ENCODE results near the gene PRKACA. TPM values are rescaled to one million over a fixed set of nuclear protein-coding genes. Genes with fewer than 3 reads are reported as not detected.

The PRKACA gene
- total and polyA plus RNA-seq, 9 donors: 33.3 to 280 (median 201) TPM

GRCh38 chr19:14145381-14145780 is 27.8 kb upstream of the PRKACA start:
- WGBS, 3 donors: 86 to 91% (median 87%) methylated on average over 6 of the region's 6 CpGs
- H3K27me3 ChIP-seq: no peaks in the 10 kb centered on the region
- DNase-seq: no peak
- H3K36me3 ChIP-seq: no peaks in the 10 kb centered on the region
- no peak overlapping the region for H3K4me3 ChIP-seq
- intact Hi-C loops (cut with DNase I): loop anchor here (5.0 to 10.0 kb wide), 4 partner anchors 202 to 339 kb away; partner anchors contain the start of gene PTGER1 (in 1 of the 4)
- no peaks in the 10 kb centered on the region for H3K4me1 ChIP-seq (ENCODE audit: insufficient read depth)
- no peaks in the 10 kb centered on the region for H3K9me3 ChIP-seq
- H3K27ac ChIP-seq: no peak overlapping the region
- TF ChIP-seq CTCF (IDR thresholded peaks at IDR 0.05) (no peak), EP300 (IDR thresholded peaks at IDR 0.05) (no peak), POLR2A (IDR thresholded peaks at IDR 0.05) (no peak)

- no peak overlapping the region for H3K4me3 ChIP-seq
- H3K27ac ChIP-seq: no peak overlapping the region
- WGBS, 3 donors: 41 to 54% (median 52%) methylated on average over 12 of the region's 12 CpGs
- intact Hi-C loops (cut with DNase I): loop anchor here in 2 of 4 donors (10.0 kb wide), 2 partner anchors 332 to 342 kb away; partner anchors contain the start of gene PTGER1 (in 1 of the 2)
- DNase-seq: no peak
- no peaks in the 10 kb centered on the region for H3K4me1 ChIP-seq (ENCODE audit: insufficient read depth)
- H3K36me3 ChIP-seq: no peaks in the 10 kb centered on the region
- TF ChIP-seq EP300 (IDR thresholded peaks at IDR 0.05) (no peak), POLR2A (IDR thresholded peaks at IDR 0.05) (no peak), CTCF (IDR thresholded peaks at IDR 0.05) (no peak)
- no peaks in the 10 kb centered on the region for H3K27me3 ChIP-seq
- H3K9me3 ChIP-seq: no peaks in the 10 kb centered on the region
Observed at GRCh38 chr19:14142262-14143190, 25.0 kb upstream of the PRKACA start.

GRCh38 chr19:14141041-14141440 is 23.5 kb upstream of the PRKACA start:
- no peak for DNase-seq
- Histone ChIP-seq H3K27ac (no peak overlapping the region), H3K27me3 (no peaks in the 10 kb centered on the region), H3K4me3 (no peak overlapping the region), H3K36me3 (no peaks in the 10 kb centered on the region), H3K9me3 (no peaks in the 10 kb centered on the region), H3K4me1 (ENCODE audit: insufficient read depth) (no peaks in the 10 kb centered on the region)
- intact Hi-C loops (cut with DNase I): loop anchor here in 2 of 4 donors (10.0 kb wide), 2 partner anchors 334 to 344 kb away; partner anchors contain the start of gene PTGER1 (in 1 of the 2)
- TF ChIP-seq EP300 (IDR thresholded peaks at IDR 0.05): no peak
- TF ChIP-seq POLR2A (IDR thresholded peaks at IDR 0.05): no peak
- TF ChIP-seq CTCF (IDR thresholded peaks at IDR 0.05): no peak
- 94 to 98% (median 94%) methylated on average over 8 of the region's 8 CpGs for WGBS, 3 donors

GRCh38 chr19:14139944-14140343 is 22.4 kb upstream of the PRKACA start:
- Histone ChIP-seq H3K27me3 (no peaks in the 10 kb centered on the region), H3K4me3 (no peak overlapping the region), H3K4me1 (ENCODE audit: insufficient read depth) (no peaks in the 10 kb centered on the region), H3K27ac (no peak overlapping the region), H3K9me3 (no peaks in the 10 kb centered on the region), H3K36me3 (no peaks in the 10 kb centered on the region)
- intact Hi-C loops (cut with DNase I): loop anchor here (5.0 to 10.0 kb wide), 4 partner anchors 55 to 345 kb away; partner anchors contain the start of genes MISP3 (in 2 of the 4), C19orf67 (in 1 of the 4) and PTGER1 (in 1 of the 4)
- TF ChIP-seq POLR2A (IDR thresholded peaks at IDR 0.05): no peak
- 89 to 94% (median 93%) methylated on average over 9 of the region's 9 CpGs for WGBS, 3 donors
- DNase-seq: no peak
